GM12891 (cell line): Measurements from ENCODE around the gene LYAR.

Source experiments
- PAX5 ChIP-seq: IDR thresholded peaks from 2 replicates; pipeline ENCODE4 v1.6.1; 2011; ENCODE audit warnings: low read length, moderate library complexity, mild to moderate bottlenecking; ENCODE audit not compliant: insufficient read depth, severe bottlenecking
- POLR2A ChIP-seq: IDR thresholded peaks from 2 replicates; pipeline ENCODE4 v1.6.1; 2011; ENCODE audit warnings: low read depth, low read length, control low read depth
- POLR2AphosphoS5 ChIP-seq: IDR thresholded peaks from 2 replicates; pipeline ENCODE4 v1.6.1; 2011; ENCODE audit warnings: low read depth, low read length, control low read depth
- SPI1 ChIP-seq: IDR thresholded peaks from 2 replicates; pipeline ENCODE4 v1.6.1; 2011; ENCODE audit warnings: low read depth, low read length, control low read depth

- TF ChIP-seq POLR2AphosphoS5 = no peak
- no peak for TF ChIP-seq POLR2A
- no peak for TF ChIP-seq PAX5
- no peak for TF ChIP-seq SPI1
These were observed 3.3 kb upstream of the LYAR start for GRCh38 chr4:4293279-4293678.
